GM21619 (cell line): ENCODE results near the gene ECE1.

Source experiments
- ATAC-seq: cut with Tn5 transposase; IDR thresholded peaks from one replicate; pipeline ENCODE4 v1.9.1; 2021; ENCODE audit not compliant: unreplicated experiment

ECE1 gene

GRCh38 chr1:21325731-21326387 lies 35.6 kb upstream of the ECE1 start:
- no peak for ATAC-seq

DNA sequence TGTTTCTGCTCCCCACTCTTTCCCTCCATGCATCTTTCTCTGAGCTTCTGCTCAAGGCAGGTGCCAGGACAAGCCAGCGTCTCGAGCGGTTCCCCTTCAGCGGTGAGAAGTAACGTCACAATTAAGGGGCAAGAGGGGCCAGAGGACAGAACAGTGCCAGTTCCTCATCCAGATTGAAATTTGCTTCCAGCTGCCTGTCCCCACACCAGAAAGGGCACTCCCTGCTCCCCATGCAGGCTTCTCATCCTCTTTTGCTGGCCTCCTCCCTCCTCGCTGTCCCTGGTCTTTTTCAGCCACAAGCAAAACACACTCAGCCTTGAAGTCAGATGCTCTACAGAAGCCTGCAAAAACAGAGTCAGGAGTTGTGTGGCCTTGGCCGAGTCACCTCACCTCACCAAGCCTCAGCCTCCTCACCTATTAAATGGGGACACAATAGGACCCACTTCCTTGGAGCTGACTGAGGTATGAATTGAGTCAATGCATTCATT lies 35.0 kb upstream of the ECE1 start:
- ATAC-seq, result no peak

DNA sequence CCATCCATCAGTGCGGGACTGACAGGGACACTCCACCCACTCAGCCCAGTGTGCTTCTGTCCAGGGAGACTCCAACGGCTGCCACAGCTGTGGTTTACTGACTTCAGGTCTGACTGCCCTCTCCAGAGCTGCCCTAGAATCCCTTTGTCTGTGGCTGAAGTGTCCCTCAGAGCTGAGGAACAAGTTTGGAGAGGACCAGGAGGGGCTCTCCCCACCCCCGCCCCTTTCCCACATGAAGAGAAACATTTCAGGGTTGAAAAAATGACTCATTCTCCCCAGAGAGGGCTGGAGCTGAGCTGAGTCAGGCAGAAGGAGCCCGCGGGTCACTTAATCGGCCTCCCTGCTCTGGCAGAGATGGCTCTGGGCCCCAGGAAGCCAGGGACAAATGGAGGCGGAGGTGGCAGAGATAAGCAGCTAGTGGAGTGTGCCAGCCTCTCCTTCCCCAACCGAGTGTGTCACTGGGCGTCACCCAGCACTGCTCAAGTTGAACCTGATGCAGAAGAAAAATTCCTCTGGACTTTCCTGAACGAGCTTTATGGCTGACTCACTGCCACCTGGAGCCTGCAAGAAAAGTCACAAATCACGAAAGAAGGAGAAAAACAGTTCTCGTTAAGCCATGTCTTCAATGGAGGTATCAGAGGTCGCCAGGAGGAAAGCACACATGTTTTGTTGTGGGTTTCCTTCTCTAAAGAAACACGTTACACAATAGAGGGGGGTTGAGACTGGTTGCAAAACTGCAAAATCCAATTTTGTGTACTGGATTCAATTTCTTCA lies 34.3 kb upstream of the ECE1 start:
- ATAC-seq, result no peak

GRCh38 chr1:21323091-21323490 lies 32.8 kb upstream of the ECE1 start:
- no peak for ATAC-seq

DNA sequence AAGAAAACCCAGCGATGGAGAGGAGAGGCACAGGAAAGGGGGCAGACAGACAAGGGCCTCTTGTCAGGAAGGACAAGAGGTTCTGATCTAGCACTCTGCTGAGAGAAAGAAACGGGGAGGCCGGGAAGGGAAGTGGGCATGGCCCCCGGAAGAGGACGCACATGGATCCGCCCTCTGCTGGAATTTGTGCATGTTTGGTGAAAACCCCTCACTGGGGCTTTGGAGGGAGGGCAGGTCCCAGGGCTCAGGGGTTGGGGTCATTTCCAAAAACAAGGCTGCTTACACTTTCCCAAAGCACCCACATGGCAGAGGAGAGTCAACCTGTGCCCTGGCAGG lies 32.4 kb upstream of the ECE1 start:
- no peak for ATAC-seq

GRCh38 chr1:21321963-21322680 lies 31.9 kb upstream of the ECE1 start:
- no peak for ATAC-seq

DNA sequence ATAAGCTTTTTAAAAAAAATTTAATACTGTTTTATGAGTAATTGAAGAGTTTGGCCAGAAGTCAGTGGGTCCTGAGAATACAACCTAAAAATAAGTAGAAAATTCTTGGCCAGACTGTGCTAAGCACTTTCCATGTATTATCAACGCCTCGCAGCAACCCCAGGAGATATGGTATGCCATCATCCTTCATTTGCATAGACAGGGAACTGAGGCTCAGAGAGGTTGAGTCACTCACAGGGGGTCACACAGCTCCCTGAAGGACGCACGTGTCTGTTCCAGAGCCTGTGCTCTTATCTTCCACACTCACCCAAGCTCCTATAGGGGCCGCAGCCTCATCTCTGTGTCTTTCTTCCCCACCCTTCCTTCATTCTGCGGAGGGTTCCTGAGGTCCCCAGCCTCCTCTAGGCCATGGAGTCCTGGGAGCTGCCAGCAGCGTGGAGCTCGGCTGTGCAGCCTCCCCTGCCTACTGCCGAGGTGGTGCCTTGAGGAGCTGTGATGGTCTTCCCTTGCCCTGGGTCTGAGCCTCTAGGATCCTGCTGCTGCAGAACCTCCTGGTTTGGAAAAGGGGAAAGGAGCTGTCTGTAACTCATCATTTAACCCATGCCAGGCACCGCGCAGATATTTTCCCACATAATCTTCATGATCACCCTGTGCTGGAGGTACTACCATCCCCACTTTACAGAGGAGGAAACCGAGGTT lies 30.3 kb upstream of the ECE1 start:
- ATAC-seq, result no peak

GRCh38 chr1:21319447-21320407 lies 29.5 kb upstream of the ECE1 start:
- no peak for ATAC-seq

DNA sequence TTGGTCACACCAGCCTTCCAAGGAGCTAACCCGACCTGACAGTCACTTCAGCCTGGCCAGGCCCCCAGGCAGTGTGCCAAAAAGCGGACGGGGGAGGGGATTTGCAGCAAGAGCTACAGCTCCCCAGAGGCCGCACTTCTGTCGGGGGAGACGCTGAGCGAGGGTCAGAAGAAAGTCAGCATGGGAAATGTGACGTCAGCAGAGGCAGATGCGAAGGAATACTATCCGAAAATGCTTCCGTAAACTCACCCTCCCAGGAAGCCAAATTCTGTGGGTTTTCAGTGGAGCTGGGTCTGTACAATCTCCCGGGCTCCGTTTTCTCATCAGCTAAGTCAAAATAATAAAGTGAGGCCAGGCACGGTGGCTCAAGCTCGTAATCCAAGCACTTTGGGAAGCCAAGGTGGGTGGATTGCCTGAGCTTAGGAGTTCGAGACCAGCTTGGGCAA lies 28.5 kb upstream of the ECE1 start:
- ATAC-seq, result no peak

DNA sequence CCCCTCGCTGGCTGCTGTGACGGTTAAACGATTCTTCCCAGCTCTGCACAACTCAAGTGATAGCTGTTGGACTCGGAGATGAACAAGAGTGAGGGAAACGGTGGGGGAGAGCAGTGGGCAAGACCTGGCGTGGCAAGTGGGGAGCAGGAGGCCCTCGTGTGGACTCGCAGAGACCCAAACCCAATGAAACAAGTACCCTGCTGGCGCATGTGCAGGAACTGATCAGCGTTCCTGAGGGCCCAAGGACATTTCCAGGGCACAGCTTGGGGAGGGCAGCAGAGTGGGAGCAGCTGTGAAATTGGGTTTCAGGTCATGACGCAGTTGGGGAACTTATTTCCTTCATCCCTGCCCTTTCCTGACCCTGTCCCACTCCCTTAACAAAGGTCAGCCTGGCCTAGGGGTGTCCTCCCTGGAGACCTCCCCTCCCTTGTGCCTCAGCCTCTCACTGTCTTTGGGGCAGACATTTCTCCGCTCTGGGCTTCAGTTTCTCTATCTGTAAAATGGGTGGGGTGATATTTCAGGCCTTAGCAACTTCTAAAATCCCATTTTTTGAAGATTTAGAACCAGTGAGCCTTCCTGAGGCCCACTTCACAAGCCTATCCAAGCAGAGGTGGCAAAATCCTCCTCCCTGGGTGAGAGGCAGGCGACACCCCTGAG lies 27.9 kb upstream of the ECE1 start:
- no peak for ATAC-seq

GRCh38 chr1:21317690-21318043 lies 27.4 kb upstream of the ECE1 start:
- ATAC-seq, result no peak

DNA sequence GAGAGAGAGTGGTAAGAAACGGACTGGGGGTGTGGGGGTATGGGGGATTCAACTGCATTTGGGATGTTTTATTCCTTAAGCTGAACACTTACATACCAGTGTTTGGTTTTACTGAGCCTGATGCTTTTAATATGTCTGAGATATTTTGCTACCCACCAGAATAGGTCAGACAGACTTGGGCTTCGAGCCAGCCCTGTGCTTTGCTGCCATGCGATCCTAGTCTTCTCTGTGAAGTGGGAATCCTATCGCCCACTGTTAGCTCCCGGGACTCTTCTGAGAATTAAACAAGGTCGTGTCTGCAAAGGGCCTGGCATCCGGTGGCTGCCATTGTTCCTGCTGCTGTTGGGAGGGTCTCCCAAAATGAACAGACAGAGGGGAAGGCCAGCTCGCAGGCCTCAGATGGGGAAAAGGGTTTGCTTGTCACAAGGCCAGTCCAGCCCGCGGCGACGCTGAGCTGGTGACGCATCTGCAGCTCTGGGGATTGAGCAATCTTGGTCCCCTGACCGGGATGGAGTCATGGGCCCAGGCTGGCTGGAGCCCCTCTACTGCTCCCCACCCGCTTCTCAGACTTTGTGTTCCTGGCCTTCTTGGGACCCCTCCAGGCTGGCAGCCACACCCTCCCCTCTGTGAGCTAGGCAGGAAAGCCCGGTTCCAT lies 26.9 kb upstream of the ECE1 start:
- no peak for ATAC-seq

- ATAC-seq, result no peak
Observed at GRCh38 chr1:21314743-21315396, 24.6 kb upstream of the ECE1 start.

DNA sequence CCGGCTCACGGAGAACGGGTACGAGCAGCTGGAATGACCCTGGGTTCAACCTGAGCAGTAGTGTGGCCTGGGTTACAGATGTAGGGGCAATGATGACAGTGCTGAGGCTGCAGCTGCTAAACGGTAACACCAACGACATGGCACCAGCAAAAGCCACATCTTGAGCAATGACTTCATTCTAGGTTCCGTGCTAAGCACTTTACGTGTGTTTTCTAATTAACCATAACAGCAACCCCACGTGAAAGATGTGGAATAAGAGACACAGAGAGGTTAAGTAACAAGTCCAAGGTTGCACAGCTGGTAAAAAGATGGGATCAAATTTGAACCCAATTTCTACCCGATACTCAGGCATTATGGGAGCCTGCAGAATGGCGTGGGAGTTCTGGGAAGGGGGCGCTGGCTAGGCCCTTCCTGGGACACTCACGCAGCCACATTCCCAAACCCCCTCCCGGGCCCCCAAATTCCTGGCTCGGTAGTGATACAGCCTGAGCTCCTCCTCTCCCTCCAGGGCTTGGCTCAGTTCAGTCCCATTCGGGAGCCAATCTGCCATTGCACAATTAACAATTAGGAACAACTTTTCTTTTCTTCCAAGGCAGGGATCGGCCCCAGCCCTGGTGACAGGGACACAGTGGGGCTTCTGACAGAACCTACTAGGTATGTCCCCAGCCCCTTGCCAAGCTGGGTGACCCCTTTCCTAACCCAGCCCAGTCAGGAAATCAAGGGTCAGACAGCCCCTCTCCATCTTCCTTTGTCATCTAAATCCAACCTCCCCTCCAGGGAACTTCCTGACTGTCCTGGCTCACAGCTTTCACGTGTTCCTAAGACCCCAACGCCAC lies 23.8 kb upstream of the ECE1 start:
- no peak for ATAC-seq

DNA sequence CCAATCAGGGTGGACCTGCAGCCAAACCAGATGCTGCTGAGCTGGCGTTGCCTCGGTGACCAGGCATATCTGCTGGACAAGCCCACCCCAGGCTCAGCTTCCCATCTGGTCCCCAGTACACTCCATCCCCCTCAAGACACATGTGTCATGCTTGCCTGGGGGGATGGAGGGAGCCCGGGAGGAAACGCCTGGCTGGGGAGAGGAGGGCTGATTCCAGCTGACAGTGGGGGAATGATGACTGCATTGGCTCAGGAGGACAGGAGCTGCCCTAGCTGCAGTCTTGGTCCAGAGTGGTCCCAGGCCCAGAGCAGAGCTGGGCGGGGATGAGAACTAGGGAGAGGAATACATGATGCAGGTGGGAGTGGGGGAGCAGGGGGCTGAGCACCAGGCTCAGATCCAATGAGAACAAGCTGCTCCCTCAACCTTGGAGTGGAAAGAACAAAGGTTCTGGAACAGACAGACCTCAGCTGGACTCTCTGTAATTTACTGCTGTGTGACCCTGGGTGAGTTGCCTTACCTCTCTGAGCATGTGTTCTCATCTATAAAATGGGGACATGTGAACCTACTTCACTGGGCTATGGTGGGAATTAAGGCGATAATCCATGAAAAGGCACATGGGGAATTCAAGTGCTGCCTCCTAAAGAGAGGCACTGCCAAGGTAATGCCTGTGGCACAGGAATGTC lies 23.1 kb upstream of the ECE1 start:
- no peak for ATAC-seq

- ATAC-seq, result no peak
Observed at GRCh38 chr1:21312407-21312992, 22.2 kb upstream of the ECE1 start.

GRCh38 chr1:21311016-21311415 lies 20.8 kb upstream of the ECE1 start:
- ATAC-seq, result no peak
